Measurements from ENCODE around the gene COMMD1.
"Not testable (repeated sequence)": the region's sequence is repeated elsewhere in the genome, so short reads cannot be mapped to it uniquely, and the experiment has no call there.

COMMD1 gene

DNA sequence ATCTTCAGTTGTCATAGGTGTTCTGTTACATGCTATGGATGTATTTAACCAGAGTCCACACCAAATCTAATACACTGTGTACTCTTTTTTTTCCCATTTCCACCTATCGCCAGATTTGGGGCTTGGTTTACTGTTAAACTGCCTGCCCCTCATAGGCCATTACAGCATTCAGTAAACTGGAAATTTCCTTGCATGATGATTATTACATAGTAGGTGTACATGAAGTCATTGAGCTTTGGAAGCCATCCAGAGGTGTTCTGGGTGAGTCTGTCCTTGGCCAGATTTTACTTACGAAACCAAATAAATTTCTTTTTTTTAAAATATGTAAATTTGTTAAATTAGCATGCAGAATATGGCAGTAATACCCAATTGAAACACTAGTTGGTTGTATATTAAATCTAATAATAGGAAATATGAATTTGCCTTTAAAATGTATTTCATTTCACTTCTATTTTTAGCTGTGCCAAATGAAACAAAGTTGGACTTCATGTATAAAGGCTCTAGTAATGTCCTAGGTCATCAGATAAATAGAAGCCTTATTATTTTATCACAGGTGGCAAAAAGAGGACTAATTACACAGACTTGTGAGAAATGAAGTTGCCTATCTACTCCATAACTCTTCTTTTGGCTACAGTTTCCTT is 60.7 kb downstream of the COMMD1 start:
- DNase-seq (ENCODE audit: low read depth) = no peak

DNA sequence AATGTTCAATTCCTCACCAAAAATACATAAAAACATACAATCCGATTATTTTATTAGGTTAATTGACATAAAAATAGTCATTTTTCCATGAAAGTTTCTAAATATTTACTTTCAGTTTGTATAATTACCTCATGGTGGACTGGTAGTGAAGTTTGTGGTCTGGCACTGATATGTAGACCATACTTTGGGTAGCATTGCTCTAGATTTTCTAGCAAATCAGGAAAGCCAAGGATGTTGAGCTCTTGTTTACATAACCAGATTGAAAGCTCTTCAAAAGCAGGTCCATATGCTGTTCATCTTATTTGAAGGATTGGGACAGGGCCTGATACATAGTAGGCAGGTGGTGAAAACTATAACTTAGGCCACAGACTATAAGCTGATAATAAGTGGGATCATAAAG is 61.8 kb downstream of the COMMD1 start:
- DNase-seq (ENCODE audit: low read depth) = no peak

DNA sequence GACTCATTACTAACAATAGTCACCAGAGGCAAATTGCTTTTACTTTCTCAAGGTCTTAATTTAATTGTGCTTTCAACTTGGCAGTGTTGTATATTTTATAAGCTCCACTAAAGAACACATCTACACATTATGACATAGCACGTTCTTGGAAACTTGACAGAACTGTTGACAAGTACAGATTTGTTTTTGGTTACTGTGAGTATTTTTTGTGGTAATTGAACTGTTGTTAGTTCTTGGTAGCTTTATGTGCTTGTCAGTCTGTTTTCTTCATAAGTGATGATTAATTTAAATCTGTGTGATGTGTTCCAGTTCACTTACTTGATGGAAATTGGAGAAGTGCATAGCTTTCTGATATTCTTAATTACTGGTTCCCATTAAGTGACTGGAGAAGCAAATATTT is 63.9 kb downstream of the COMMD1 start:
- no peak for DNase-seq (ENCODE audit: low read depth)

DNA sequence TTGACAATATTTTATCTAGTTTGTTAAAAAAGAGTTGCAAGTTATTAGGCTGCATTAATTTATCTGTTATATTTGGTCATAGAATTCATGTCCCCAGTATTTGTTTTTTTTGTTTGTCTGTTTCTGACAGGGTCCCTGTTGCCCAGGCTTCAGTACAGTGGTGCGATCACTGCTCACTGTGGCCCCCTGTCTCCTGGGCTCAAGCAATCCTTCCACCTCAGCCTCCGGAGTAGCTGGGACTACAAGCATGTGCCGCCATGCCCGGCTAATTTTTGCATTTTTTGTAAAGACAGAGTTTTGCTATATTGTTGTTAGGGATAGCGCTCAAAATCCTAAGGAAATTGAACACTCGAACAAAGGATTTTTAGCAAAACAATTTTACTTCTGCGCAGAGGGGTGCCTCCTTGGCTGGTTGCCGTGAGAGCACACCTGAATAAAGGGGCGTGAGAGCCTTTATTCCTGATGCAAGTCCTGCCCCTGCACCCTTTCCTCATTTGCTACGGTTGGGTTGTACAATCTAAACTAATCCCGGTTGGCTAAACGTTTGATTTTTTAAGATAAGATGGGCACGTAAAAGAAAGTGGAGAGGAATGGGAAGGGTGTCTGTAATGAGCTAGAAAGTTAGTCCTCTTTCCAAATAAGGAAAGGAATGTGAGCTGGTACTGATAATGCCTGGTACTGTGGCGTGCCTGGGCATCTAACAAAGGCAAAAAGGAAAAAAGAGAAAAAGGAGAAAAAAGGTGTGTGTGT is 65.5 kb downstream of the COMMD1 start:
- no peak for DNase-seq (ENCODE audit: low read depth)

DNA sequence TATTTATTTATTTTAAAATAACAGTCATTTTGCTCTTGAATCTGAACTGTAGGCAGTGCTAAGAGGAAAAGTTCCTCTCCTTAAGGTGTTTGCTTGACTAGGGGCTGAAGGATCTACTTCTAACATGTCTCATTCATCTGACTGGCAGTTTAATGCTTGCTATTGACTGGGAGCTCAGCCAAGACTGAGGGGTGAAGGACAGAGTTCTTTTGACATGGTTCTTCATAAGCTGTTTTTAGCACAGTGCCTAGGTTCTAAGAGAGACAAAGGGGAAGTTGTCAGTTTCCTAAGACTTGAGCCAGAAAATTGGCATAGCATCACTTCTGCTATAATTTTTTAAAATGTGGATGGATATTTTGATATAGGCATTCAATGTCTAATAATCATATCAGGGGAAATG is 73.0 kb downstream of the COMMD1 start:
- DNase-seq (ENCODE audit: low read depth) = no peak

DNA sequence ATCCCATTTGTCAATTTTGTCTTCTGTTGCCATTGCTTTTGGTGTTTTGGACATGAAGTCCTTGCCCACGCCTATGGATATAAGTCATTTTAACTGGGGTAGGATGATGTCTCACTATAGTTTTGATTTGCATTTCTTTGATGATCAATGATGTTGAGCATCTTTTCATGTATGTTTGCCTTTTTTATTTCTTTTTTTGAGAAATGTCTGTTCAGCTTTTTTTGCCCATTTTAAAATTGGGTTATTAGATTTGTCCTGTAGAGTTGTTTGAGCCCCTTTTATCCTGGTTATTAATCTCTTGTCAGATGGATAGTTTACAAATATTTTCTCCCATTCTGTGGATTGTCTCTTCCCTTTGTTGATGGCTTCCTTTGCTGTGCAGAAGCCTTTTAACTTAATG is 75.3 kb downstream of the COMMD1 start:
- DNase-seq (ENCODE audit: low read depth) = no peak

DNA sequence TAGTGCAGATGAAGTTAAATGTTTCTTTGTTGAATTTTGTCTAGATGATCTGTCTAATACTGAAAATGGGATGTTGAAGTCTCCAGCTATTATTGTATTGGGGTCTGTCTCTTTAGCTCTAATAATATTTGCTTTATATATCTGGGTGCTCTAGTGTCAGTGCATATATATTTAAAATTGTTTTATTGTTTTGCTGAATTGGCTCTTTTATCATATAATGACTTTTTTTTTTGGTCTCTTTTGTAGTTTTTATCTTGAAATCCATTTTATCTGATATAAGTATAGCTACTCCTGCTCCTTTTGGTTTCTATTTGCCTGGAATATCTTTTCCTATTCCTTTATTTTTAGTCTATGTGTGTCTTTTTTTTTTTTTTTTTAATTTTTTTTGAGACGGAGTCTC is 79.2 kb downstream of the COMMD1 start:
- no peak for DNase-seq (ENCODE audit: low read depth)

DNA sequence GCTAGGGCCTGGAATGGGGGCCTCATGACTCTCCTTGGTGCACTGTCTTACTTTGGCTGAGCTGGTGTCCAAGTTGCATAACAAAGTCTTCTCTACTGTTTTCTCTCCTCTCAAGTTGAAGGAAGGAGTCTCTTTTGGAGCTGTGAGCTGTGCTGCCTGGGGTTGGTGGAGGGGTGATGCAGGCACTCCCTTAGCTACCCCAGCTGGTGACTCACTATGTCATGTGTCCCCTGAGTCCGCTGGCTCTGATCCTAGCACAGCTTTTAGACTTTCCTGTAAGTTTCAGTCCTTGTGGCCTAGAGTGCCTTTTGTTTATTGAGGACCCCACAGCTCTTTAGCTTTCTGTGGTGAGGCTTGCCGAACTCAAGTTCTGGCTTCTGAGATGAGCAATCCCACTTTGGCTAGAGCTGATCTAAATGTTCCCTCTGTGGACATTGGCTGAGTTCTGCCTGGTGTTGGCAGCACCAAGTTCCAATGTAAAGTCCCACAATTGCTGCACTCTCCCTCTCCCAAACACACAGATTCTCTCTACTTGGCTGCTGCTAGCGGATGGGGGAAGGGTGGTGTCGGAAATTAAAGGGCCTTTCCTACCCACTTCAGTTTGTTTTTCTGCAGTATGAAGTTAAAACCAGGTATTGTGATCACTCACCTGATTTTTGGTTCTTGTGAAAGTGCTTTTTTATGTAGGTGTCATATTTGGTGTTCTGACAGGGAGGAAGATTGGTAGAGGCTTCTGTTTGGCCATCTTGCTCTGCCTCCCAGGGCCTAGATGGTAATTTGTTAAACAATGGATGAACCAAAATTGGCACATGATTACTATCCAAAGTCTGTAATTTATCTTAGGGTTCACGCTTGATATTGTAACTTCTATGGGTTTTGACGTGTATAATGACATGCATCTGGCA is 83.2 kb downstream of the COMMD1 start:
- no peak for DNase-seq (ENCODE audit: low read depth)

DNA sequence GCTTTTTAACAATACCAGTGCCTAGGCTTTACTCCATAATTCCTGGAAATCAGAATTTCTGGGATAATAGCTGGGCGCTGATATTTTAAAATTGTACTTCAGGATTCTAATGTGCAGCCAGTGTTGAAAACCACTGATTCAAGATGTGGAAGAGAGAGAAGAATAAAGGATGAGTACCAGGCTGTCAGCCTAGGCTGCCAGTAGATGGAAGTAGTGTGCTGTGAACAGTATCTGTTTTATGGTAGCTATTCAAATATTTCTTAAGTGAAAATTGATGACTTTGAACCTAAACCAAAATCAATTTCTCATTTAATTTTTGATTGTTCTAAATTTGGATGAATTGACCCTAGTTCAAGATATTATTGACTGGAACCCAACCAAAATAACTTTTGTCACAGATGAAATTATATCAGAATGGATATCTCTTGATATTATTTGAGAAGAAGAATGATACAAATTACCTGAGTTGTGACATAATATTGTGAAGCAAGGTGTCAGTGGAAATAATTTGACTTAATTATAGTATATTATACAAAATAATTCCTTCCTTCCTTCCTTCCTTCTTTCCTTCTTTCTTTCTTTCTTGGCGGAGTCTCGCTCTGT is 88.0 kb downstream of the COMMD1 start:
- peak; percentile 42 for DNase-seq (ENCODE audit: low read depth)

DNA sequence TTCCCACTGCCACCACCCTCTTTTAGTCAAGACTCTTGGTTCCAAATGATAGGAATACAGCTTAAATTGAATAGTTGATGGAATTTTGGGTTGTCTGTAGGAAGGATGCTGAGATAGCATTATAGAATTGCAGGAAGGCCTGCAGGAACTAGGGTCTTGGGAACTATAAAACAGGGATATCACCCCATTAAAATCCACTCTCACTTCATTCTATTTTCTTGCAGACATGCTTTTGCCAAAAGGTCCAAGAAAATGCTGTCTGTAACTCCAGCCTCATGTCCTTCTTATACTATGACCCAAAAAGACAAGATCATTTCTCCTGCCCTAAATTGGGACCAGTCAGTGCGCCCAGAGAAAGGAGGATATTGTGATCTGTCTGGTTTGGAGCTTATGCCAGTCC is 89.1 kb downstream of the COMMD1 start:
- DNase-seq (ENCODE audit: low read depth) = no peak

DNA sequence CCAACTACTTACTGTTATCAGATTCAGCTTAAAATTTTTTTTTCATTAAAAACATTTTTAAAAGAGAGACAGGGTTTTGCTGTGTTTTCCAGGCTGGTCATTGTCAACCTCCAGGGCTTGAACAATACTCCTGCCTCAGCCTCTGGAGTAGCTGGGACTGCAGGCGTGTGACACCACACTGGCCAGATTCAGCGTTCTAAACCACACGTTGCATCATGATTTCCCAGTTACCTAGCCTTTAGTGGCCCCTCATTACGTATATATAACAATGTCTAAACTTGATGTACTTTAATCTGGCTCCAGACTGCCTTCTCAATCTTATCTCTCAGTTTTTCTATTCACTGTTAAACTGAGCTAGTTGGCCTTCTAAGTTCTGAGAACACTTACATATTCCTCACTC is 89.6 kb downstream of the COMMD1 start:
- DNase-seq (ENCODE audit: low read depth) = no peak

DNA sequence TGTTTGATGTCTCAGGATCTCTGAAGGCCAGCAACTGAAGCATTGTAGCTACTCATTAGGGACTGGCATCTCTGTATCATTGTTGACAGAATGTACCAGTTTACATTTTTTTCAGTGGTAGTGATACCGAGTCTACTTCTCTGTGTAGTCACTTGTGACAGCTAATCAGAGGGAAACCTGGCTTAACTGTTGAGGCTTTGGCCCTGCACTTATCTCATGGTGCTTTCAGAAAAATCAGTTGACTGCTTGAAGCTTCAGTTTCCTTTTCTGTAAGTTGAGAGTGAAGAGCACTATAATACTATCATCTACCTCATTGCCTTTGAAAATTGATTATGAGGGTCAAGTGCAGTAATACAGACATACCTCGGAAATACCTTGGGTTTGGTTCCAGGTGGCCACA is 90.0 kb downstream of the COMMD1 start:
- DNase-seq (ENCODE audit: low read depth) = no peak

DNA sequence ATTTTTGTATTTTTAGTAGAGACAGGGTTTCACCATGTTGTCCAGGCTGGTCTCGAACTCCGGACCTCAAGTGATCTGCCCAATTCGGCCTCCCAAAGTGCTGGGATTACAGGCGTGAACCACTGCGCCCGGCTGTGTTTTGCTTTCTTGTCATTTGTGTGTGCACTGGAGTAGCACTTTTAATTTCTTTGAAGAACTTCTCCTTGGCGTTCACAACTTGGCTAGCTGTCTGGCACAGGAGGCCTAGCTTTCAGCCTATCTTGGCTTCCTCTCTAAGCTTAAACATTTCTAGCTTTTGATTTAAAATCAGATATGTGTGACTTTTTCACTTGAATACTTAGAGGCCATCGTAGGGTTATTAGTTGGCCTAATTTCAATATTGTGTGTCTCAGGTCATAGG is 93.0 kb downstream of the COMMD1 start:
- no peak for DNase-seq (ENCODE audit: low read depth)

DNA sequence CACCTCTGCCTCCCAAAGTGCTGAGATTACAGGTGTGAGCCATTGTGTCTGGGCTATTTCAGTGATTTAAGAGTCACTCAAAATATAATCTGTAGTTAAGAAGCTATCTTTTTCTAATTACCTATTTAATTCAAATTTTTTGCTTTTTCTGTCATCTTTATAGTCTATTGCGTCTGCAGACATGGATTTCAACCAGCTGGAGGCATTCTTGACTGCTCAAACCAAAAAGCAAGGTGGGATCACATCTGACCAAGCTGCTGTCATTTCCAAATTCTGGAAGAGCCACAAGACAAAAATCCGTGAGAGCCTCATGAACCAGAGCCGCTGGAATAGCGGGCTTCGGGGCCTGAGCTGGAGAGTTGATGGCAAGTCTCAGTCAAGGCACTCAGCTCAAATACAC is 95.1 kb downstream of the COMMD1 start:
- DNase-seq (ENCODE audit: low read depth) = no peak

DNA sequence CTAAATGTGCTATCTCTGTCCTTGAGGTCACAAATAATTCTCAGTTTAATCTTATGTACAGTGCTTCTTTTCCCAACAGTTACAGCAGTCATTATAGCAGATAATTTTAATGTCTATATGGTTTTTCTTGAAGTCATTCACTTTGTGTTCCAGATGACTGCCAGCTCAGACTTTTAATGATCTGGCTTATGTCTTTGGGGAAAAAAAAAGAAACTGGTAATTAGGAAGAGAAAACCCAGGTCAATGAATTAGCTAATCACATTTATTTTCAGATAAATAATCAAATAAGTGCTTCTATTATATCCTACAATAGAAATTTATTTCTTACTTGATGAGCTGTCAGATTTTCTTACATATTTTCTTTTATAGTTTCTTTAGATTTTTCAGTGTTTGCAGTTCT is 96.0 kb downstream of the COMMD1 start:
- DNase-seq (ENCODE audit: low read depth) = no peak

DNA sequence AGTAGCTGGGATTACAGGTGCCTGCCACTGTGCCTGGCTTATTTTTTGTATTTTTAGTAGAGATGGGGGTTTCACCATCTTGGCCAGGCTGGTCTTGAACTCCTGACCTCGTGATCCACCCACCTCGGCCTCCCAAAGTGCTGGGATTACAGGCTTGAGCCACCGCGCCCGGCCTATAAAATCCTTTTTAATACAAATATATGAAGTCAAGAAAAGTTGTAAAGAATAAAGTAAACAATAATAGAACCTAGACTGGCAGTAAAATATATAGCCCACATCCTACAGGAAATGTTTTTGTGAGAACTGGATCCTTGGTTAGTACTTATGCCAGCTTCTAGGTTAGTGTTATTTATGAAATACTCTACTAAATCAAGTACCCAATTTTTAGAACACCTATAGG is 99.0 kb downstream of the COMMD1 start:
- not testable (repeated sequence) for DNase-seq (ENCODE audit: low read depth)

DNA sequence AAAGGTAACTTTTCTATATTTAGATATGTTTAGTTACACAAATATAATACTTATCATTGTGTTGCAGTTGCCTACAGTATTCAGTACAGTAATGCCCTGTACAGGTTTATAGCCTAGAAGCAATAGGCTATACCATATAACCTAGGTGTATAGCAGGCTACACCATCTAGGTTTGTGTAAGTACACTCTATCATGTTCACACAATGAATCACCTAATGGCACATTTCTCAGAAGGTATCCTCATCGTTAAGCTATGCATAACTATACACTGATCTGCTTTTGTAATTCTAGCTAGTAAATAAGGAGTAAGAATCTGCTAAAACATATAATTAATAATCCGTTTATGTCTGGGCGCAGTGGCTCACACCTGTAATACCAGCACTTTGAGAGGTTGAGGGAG is 102.1 kb downstream of the COMMD1 start:
- DNase-seq (ENCODE audit: low read depth) = no peak

DNA sequence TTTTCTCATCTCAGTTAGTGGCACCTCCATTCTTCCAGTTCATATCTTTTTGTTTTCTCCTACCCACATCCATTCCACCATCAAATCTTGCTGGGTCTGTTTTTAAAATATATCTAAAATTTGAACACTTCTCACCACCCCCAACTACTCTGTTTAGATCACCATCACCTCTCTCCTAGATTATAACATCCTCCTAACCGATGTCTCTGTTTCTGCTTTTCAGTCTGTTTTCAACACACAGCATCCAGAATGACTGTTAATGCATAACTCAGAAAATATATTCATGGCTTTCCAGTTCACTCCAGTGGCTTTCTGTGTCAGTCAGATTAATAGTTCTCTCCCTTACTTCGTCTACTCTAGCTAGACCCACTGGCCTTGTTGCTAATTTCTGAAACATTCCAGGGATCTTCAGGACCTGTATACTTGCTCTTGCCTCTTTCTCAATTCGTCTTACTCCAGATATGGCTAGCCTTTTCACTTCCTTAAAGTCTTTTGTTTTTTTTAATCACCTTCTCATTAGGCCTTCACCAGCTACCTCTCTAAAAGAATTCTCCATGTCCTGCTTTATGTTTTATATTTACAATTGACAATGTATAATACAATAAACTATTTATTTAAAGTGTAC is 105.3 kb downstream of the COMMD1 start:
- DNase-seq (ENCODE audit: low read depth) = no peak

DNA sequence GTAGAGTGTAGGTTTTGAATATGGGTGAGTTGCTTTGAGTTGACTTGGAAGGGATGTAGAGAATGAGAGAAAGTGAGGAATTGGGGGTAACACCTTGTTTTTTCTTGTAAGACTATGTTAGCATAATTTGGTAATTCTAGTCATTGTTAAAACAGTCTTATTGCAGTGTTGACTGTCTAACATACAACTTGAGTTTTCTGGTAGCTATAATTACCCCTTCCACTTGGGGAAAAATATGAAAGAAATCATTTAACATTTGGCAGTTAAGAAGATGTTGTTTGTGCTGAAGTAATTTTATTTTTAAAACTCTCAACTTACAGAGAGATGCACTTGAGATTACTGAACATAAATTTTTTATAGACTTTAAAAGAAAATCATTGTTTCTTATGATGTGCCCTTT is 108.2 kb downstream of the COMMD1 start:
- DNase-seq (ENCODE audit: low read depth) = no peak

DNA sequence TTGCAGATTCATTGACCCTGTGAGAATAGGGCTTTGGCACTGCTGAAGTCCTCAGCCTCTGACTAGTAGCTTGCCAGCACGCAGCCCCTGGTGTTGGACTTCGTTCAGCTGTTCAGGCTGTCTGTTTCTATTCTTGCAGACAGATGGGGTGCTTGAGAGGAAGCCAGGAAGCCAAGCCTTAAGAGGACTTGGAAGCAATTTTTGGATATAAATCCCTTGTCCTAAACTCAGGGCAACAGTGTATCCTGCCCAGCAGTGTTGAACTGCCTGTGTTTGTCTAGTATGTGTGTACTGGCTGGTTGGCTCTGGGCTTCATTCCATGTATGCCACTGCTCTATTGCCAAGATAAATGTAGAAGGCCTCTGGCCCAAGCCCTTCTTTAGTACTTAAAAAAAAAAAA is 108.6 kb downstream of the COMMD1 start:
- DNase-seq (ENCODE audit: low read depth) = peak; percentile 90

DNA sequence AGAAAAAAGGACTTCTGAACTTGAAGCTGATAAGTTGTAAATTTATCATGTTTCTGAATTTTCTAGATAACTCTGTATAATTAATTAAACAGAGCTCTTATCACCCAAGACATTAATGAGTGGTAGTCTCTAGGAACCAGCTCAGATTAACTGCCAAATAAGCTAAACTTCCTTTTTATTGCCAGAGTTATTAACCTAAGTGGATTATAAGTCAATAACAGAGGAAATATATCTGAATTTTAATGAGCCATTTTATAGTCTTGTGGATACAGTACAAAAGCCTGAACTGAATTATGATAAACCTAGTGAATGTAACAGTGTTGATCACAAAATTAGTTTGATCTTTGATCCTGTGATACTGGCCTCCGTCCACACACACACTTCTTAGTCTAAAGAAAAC is 111.5 kb downstream of the COMMD1 start:
- no peak for DNase-seq (ENCODE audit: low read depth)

DNA sequence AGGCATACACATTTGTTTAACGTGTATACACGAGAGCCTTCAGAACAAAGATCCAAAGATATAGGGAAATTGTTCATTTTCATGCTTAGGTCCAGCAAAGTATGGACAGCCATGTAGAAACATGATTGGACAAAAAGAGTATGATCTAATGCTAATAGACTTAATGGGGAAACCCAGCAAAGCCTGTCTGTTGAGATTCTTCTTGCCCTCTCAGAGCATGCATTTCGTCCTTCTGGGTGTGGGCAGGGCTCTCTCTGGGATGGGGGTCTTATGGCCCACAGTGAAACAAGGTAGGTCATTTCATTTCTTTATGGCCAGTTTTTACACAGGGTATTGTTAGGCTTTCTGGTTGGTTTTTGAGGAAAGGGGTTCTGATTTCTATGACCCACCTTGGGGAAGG is 124.4 kb downstream of the COMMD1 start:
- DNase-seq (ENCODE audit: low read depth) = no peak

Measured in fibroblast of the conjunctiva (primary cell).